Caco-2 (cell line): Measurements from ENCODE around the gene ANP32B. TPM values are rescaled to one million over a fixed set of nuclear protein-coding genes. Genes with fewer than 3 reads are reported as not detected.

Source experiments
- BruUV-seq: library from RNA; stranded (reverse); fragments of 400-500 nt; replicated peaks from 2 replicates; lab custom pipeline; 2021; lab: Mats Ljungman, UMichigan
- CTCF ChIA-PET: fragments of 300-600 bp; sonication (Branson Sonifier 250); formaldehyde crosslinking; loops from one replicate; lab custom pipeline; 2022; ENCODE audit warnings: antibody characterized with exemption; lab: Charles Lee
- POLR2A ChIA-PET: fragments of 300-600 bp; sonication (Branson Sonifier 250); formaldehyde crosslinking; loops from one replicate; lab custom pipeline; 2022; ENCODE audit warnings: antibody characterized with exemption; lab: Charles Lee
- DNase-seq, 2 experiments: peaks; one replicate each; pipeline versions ENCODE4 v3.0.0 to v3.0.0-alpha.2; 2020 to 2022
- H3K27me3 ChIP-seq: replicated peaks from 2 replicates; pipeline ENCODE4 v1.6.0; 2011; ENCODE audit warnings: low read length; ENCODE audit not compliant: control insufficient read depth, insufficient read depth
- H3K36me3 ChIP-seq: 2 replicates; pipeline ENCODE4 v1.5.1; 2011; ENCODE audit warnings: low read length; ENCODE audit not compliant: control insufficient read depth, insufficient read depth
- H3K4me1 ChIP-seq: fragments of 250-450 bp; sonication (Bioruptor Pico); 2 replicates; pipeline ENCODE4 v1.5.1; 2020; ENCODE audit warnings: mild to moderate bottlenecking
- H3K4me3 ChIP-seq: 2 replicates; pipeline ENCODE4 v1.5.1; 2011; ENCODE audit warnings: low read depth, mild to moderate bottlenecking, control low read depth, low read length
- H3K9me3 ChIP-seq: fragments of 250-450 bp; sonication (Bioruptor Pico); 2 replicates; pipeline ENCODE4 v1.5.1; 2020; ENCODE audit warnings: mild to moderate bottlenecking, moderate library complexity
- H3K27ac Mint-ChIP-seq: one replicate; pipeline ENCODE4 v1.8.0; 2022; ENCODE audit warnings: mixed read lengths; ENCODE audit not compliant: unreplicated experiment
- H3K27me3 Mint-ChIP-seq: one replicate; pipeline ENCODE4 v1.8.0; 2022; ENCODE audit warnings: mixed read lengths; ENCODE audit not compliant: insufficient read depth, unreplicated experiment
- H3K36me3 Mint-ChIP-seq: one replicate; pipeline ENCODE4 v1.8.0; 2022; ENCODE audit warnings: mild to moderate bottlenecking, mixed read lengths; ENCODE audit not compliant: insufficient read depth, unreplicated experiment
- H3K4me1 Mint-ChIP-seq: one replicate; pipeline ENCODE4 v1.8.0; 2022; ENCODE audit warnings: low read depth, mixed read lengths; ENCODE audit not compliant: unreplicated experiment
- H3K4me3 Mint-ChIP-seq: one replicate; pipeline ENCODE4 v1.8.0; 2022; ENCODE audit warnings: mild to moderate bottlenecking, moderate library complexity, mixed read lengths; ENCODE audit not compliant: unreplicated experiment
- H3K9me3 Mint-ChIP-seq: one replicate; pipeline ENCODE4 v1.8.0; 2022; ENCODE audit warnings: mixed read lengths; ENCODE audit not compliant: unreplicated experiment
- CTCF ChIP-seq, 2 experiments: fragments of 200-600 bp in 1 of 2; IDR thresholded peaks; 1 replicate in 1 of 2; 2 replicates in 1 of 2; pipeline versions ENCODE4 v1.5.1 to v1.8.0; 2011 to 2022; ENCODE audit warnings: antibody characterized with exemption in 1 of 2, control low read depth in 1 of 2, inconsistent platforms in 1 of 2, low read depth in 1 of 2, low read length in 1 of 2, mild to moderate bottlenecking in 1 of 2, moderate library complexity in 1 of 2; ENCODE audit not compliant: insufficient read depth in 1 of 2, severe bottlenecking in 1 of 2, unreplicated experiment in 1 of 2
- intact Hi-C: fragments of 100-400 bp; cut with micrococcal nuclease; formaldehyde crosslinking; loops from one replicate; pipeline ENCODE4 v1.10.0; 2022; ENCODE audit not compliant: unreplicated experiment
- total RNA-seq: library from RNA; stranded (reverse); gene quantifications from 2 replicates; pipeline ENCODE4 v1.2.3, GENCODE V29; 2022

The ANP32B gene
- total RNA-seq, 1 experiment from 2014 or later, result 317 TPM

GRCh38 chr9:98049288-98050072, 66.3 kb downstream of the ANP32B start:
- Mint-ChIP-seq H3K36me3 (no peaks in the 10 kb centered on the region), H3K9me3 (no peaks in the 10 kb centered on the region), H3K27me3 (no peaks in the 10 kb centered on the region), H3K4me1 (no peaks in the 10 kb centered on the region), H3K4me3 (no peak overlapping the region), H3K27ac (no peak overlapping the region)
- CTCF ChIA-PET, result no interaction called here
- BruUV-seq, result no TSS peak
- intact Hi-C loops, result no loop called here
- Histone ChIP-seq H3K4me1 (no peaks in the 10 kb centered on the region), H3K36me3 (no peaks in the 10 kb centered on the region), H3K27me3 (no peaks in the 10 kb centered on the region), H3K4me3 (no peak overlapping the region), H3K9me3 (no peaks in the 10 kb centered on the region)
- no peak for TF ChIP-seq CTCF (IDR thresholded peaks at IDR 0.05; ENCODE audit: insufficient read depth in 1 of 2, low read depth in 1 of 2, low read length in 1 of 2, severe bottlenecking in 1 of 2, unreplicated experiment in 1 of 2)
- POLR2A ChIA-PET, result no interaction called here
- DNase-seq, result no peak

- H3K4me1 ChIP-seq, result no peaks in the 10 kb centered on the region
- Mint-ChIP-seq H3K9me3 (no peaks in the 10 kb centered on the region), H3K4me3 (no peak overlapping the region), H3K4me1 (no peaks in the 10 kb centered on the region), H3K27ac (no peak overlapping the region), H3K27me3 (no peaks in the 10 kb centered on the region), H3K36me3 (no peaks in the 10 kb centered on the region)
- H3K9me3 ChIP-seq, result no peaks in the 10 kb centered on the region
- no peak for DNase-seq
- no peaks in the 10 kb centered on the region for H3K27me3 ChIP-seq
- no peak for TF ChIP-seq CTCF (IDR thresholded peaks at IDR 0.05; ENCODE audit: insufficient read depth in 1 of 2, low read depth in 1 of 2, low read length in 1 of 2, severe bottlenecking in 1 of 2, unreplicated experiment in 1 of 2)
- H3K4me3 ChIP-seq, result no peak overlapping the region
- ChIA-PET CTCF (no interaction called here), POLR2A (no interaction called here)
- intact Hi-C loops, result no loop called here
- no peaks in the 10 kb centered on the region for H3K36me3 ChIP-seq
- no TSS peak for BruUV-seq
Measured at GRCh38 chr9:98050351-98050750, 67.2 kb downstream of the ANP32B start.

GRCh38 chr9:98054376-98054951, 71.3 kb downstream of the ANP32B start:
- Mint-ChIP-seq H3K36me3 (peaks cover 14% of the 10 kb centered on the region), H3K4me1 (no peaks in the 10 kb centered on the region), H3K9me3 (no peaks in the 10 kb centered on the region), H3K27ac (no peak overlapping the region), H3K27me3 (no peaks in the 10 kb centered on the region), H3K4me3 (no peak overlapping the region)
- intact Hi-C loops, result no loop called here
- ChIA-PET CTCF (interaction anchor here (0.5 kb wide), 1 partner anchor 29 kb away, joined by 5 read pairs; no protein-coding TSS in a partner anchor), POLR2A (no interaction called here)
- no peaks in the 10 kb centered on the region for H3K27me3 ChIP-seq
- no peak overlapping the region for H3K4me3 ChIP-seq
- no peaks in the 10 kb centered on the region for H3K9me3 ChIP-seq
- no peaks in the 10 kb centered on the region; the same call in 1 of the 2 replicates for H3K36me3 ChIP-seq
- DNase-seq, result no peak
- TF ChIP-seq CTCF (IDR thresholded peaks at IDR 0.05; ENCODE audit: insufficient read depth in 1 of 2, low read depth in 1 of 2, low read length in 1 of 2, severe bottlenecking in 1 of 2, unreplicated experiment in 1 of 2), result no peak
- BruUV-seq, result no TSS peak
- H3K4me1 ChIP-seq, result peaks cover 7% of the 10 kb centered on the region
